Natural killer cell (primary cell): Measurements from ENCODE around the gene MPRIP. TPM values are rescaled to one million over a fixed set of nuclear protein-coding genes. Genes with fewer than 3 reads are reported as not detected.

Experiments used
- ATAC-seq, 3 donors: fragments of 150-1000 bp in 2 of 3; fragments of 200-7000 bp in 1 of 3; cut with Tn5 transposase; 1 replicate in 1 of 3; 2 replicates in 2 of 3; pipeline ENCODE4 v1.10.0; 2021; ENCODE audit warnings: mild to moderate bottlenecking in 2 of 3, moderate library complexity in 2 of 3
- DNase-seq, 2 donors: peaks; one replicate each; pipeline versions ENCODE4 v3.0.0 to v3.0.0-alpha.2; 2013 to 2021; ENCODE audit warnings: mixed read lengths in 1 of 2
- H3K27ac ChIP-seq: one replicate; pipeline ENCODE4 v1.5.1; 2013; ENCODE audit warnings: mild to moderate bottlenecking, low read length
- H3K27me3 ChIP-seq: one replicate; pipeline ENCODE4 v1.6.1; 2013; ENCODE audit warnings: low read length; ENCODE audit not compliant: control insufficient read depth, insufficient read depth
- H3K36me3 ChIP-seq: one replicate; pipeline ENCODE4 v1.6.1; 2013; ENCODE audit warnings: low read length; ENCODE audit not compliant: control insufficient read depth, insufficient read depth
- H3K4me1 ChIP-seq: one replicate; pipeline ENCODE4 v1.6.1; 2013; ENCODE audit warnings: low read length; ENCODE audit not compliant: control insufficient read depth, insufficient read depth
- H3K4me3 ChIP-seq: one replicate; pipeline ENCODE4 v1.5.1; 2013; ENCODE audit warnings: low read length
- H3K9me3 ChIP-seq: one replicate; pipeline ENCODE4 v1.6.1; 2013; ENCODE audit warnings: low read length; ENCODE audit not compliant: control insufficient read depth, insufficient read depth
- H3K27ac Mint-ChIP-seq, 2 donors: one replicate each; pipeline ENCODE4 v1.8.0; 2022; ENCODE audit warnings: mild to moderate bottlenecking in 2 of 2, mixed read lengths in 2 of 2, moderate library complexity in 1 of 2
- H3K27me3 Mint-ChIP-seq, 2 donors: one replicate each; pipeline ENCODE4 v1.8.0; 2022; ENCODE audit warnings: low read depth in 2 of 2, mixed read lengths in 2 of 2
- H3K36me3 Mint-ChIP-seq: one replicate; pipeline ENCODE4 v1.8.0; 2022; ENCODE audit warnings: mixed read lengths
- H3K4me1 Mint-ChIP-seq, 2 donors: one replicate each; pipeline ENCODE4 v1.8.0; 2022; ENCODE audit warnings: mixed read lengths in 2 of 2
- H3K4me3 Mint-ChIP-seq: one replicate; pipeline ENCODE4 v1.8.0; 2022; ENCODE audit warnings: mild to moderate bottlenecking, moderate library complexity, mixed read lengths
- H3K9me3 Mint-ChIP-seq, 2 donors: one replicate each; pipeline ENCODE4 v1.8.0; 2022; ENCODE audit warnings: mixed read lengths in 2 of 2
- CTCF ChIP-seq: fragments of 200-600 bp; IDR thresholded peaks from one replicate; pipeline ENCODE4 v1.8.0; 2022; ENCODE audit warnings: antibody characterized with exemption
- WGBS: methylation state at CpG from one replicate; pipeline ENCODE4 v1.1.7; 2013; ENCODE audit warnings: missing lambda C conversion rate; ENCODE audit not compliant: insufficient coverage; 5-methylcytosine and 5-hydroxymethylcytosine counted together
- intact Hi-C: fragments of 100-400 bp; cut with micrococcal nuclease; formaldehyde crosslinking; loops from one replicate; pipeline ENCODE4 v1.14.2; 2022
- total RNA-seq, 4 donors: library from RNA; stranded (reverse); fragments of 120-200 nt in 1 of 4; gene quantifications; one replicate each; pipeline versions ENCODE4 v1.2.3 to v1.2.4, GENCODE V29; 2013 to 2022

MPRIP gene
- total RNA-seq, 3 donors from 2014 or later (not counting 1 experiment from before 2014, with no cell fraction given) = 225 to 272 (median 229) TPM

GRCh38 chr17:17066021-17066420, 23.8 kb downstream of the MPRIP start:
- no CpG with 5 or more reads among the region's 2 CpGs for WGBS
- Histone ChIP-seq H3K27me3 (no peaks in the 10 kb centered on the region), H3K4me1 (peaks cover 20% of the 10 kb centered on the region), H3K4me3 (no peak overlapping the region), H3K27ac (no peak overlapping the region), H3K36me3 (no peaks in the 10 kb centered on the region), H3K9me3 (no peaks in the 10 kb centered on the region)
- DNase-seq (no peak), ATAC-seq (no peak)
- H3K4me1 Mint-ChIP-seq = peaks cover 69 to 70% of the 10 kb centered on the region in 2 donors
- intact Hi-C loops = no loop called here
- no peak for TF ChIP-seq CTCF
- H3K27ac Mint-ChIP-seq = peak overlapping the region; percentile 3 to 14
- no peak overlapping the region for H3K4me3 Mint-ChIP-seq
- H3K9me3 Mint-ChIP-seq = no peaks in the 10 kb centered on the region
- no peaks in the 10 kb centered on the region for H3K36me3 Mint-ChIP-seq
- no peaks in the 10 kb centered on the region for H3K27me3 Mint-ChIP-seq

DNA sequence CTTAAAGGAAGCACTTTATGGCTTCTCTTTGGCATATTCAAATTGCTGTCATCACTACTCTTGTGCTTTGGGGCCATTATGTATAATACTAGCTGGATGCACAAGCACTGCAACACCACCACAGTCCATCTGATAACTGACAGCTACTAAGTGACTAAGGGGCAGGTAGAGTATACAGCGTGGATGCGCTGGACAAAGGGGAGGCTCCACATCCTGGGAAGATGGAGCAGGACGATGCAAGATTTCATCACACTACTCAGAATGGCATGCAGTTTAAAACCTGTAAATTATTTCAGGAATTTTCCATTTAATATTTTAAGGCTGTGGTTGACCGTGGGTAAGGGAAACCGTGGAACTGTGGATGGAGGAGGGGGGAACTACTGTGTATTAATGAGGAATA, 25.0 kb downstream of the MPRIP start:
- Histone ChIP-seq H3K9me3 (no peaks in the 10 kb centered on the region), H3K4me3 (no peak overlapping the region), H3K4me1 (peaks cover 20% of the 10 kb centered on the region), H3K27ac (no peak overlapping the region), H3K27me3 (no peaks in the 10 kb centered on the region), H3K36me3 (no peaks in the 10 kb centered on the region)
- H3K4me1 Mint-ChIP-seq = peaks cover 73 to 78% of the 10 kb centered on the region in 2 donors
- ATAC-seq (no peak), DNase-seq (no peak)
- H3K36me3 Mint-ChIP-seq = no peaks in the 10 kb centered on the region
- no peak overlapping the region for H3K4me3 Mint-ChIP-seq
- intact Hi-C loops = no loop called here
- H3K27ac Mint-ChIP-seq = no peak overlapping the region
- 96% methylated on average over 3 of the region's 5 CpGs for WGBS
- no peaks in the 10 kb centered on the region for H3K9me3 Mint-ChIP-seq
- no peak for TF ChIP-seq CTCF
- H3K27me3 Mint-ChIP-seq = no peaks in the 10 kb centered on the region

DNA sequence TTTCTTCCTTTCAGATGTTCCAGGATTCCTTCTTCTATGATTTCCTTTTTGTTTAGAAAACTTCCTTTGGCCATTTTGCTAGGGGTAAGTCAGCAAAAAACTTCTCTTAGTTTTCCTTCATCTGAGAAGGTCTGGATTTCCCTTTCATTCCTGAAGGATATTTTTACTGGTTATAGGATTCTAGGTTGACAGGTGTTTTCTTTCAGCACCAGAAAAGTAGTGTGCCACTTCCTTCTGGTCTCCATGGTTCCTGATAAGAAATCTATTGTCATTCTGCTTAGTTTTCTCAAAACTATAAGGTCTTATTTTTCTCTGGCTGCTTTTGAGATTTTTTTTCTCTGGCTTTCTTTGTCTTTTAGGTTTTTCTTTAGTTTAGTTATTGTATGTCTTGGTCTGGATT, 27.6 kb downstream of the MPRIP start:
- peak overlapping the region in 1 of 2 donors; percentile 3 for H3K27ac Mint-ChIP-seq
- H3K36me3 Mint-ChIP-seq = no peaks in the 10 kb centered on the region
- peaks cover 14% of the 10 kb centered on the region for H3K4me1 ChIP-seq

More for the DNA sequence above, 27.6 kb downstream of the MPRIP start:
- no peak overlapping the region for H3K4me3 ChIP-seq
- Mint-ChIP-seq H3K27me3 (no peaks in the 10 kb centered on the region), H3K9me3 (no peaks in the 10 kb centered on the region), H3K4me1 (peaks cover 76 to 78% of the 10 kb centered on the region in 2 donors), H3K4me3 (no peak overlapping the region)
- H3K9me3 ChIP-seq = no peaks in the 10 kb centered on the region
- H3K36me3 ChIP-seq = no peaks in the 10 kb centered on the region
- no peaks in the 10 kb centered on the region for H3K27me3 ChIP-seq
- ATAC-seq (no peak), DNase-seq (no peak)
- H3K27ac ChIP-seq = no peak overlapping the region
- intact Hi-C loops = no loop called here
- TF ChIP-seq CTCF = no peak
